Measurements from ENCODE around the gene WDFY4. TPM values are rescaled to one million over a fixed set of nuclear protein-coding genes. Genes with fewer than 3 reads are reported as not detected.

The WDFY4 gene
- total RNA-seq, 1 experiment from 2014 or later = 0.23 TPM

DNA sequence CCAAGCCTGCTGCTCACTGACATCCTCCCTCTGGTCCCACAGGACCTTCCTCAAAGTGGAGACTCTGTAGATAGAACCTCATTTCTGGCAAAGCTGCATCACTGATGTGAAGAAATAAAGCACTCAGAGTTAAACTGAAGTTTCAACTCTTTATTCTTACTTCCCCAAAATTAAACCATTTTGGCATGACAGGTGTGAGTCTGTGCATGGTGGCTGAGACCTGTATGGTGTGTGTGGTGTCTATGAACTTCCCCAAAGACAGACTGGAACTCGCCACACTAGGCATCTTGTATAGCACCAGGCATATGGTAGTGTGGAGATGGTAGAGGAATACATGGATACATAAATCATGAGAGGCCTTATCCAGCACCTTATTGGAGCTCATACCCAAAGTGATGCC lies 6.6 kb upstream of the WDFY4 start:
- no peak for DNase-seq (ENCODE audit: low read depth, low spot score)
- ATAC-seq = no peak
- H3K4me1 ChIP-seq (ENCODE audit: control insufficient read depth, insufficient read depth, low read length) = no peaks in the 10 kb centered on the region
- POLR2A ChIA-PET = no interaction called here
- H3K27me3 ChIP-seq (ENCODE audit: control insufficient read depth, insufficient read depth, low read length) = peaks cover 2% of the 10 kb centered on the region
- no peak overlapping the region for H3K4me3 ChIP-seq (ENCODE audit: low read depth in 2 of 2, low read length in 2 of 2)
- in situ Hi-C loops (cut with HindIII; ENCODE audit: low pct_unique_long_range_greater_than_20kb, low sequenced_read_pairs) = no loop called here
- H3K9me3 ChIP-seq (ENCODE audit: control insufficient read depth, insufficient read depth, low read depth, low read length) = peaks cover 6% of the 10 kb centered on the region; the same call in 1 of the 2 replicates
- TF ChIP-seq SIN3A (IDR thresholded peaks at IDR 0.05; ENCODE audit: borderline replicate concordance, insufficient read depth, low read depth, low read length) (no peak), TCF7L2 (IDR thresholded peaks at IDR 0.05; ENCODE audit: low read depth, low read length) (no peak), POLR2AphosphoS5 (IDR thresholded peaks at IDR 0.05; ENCODE audit: low read depth, low read length) (no peak)
- TF ChIP-seq, protein P1, sequence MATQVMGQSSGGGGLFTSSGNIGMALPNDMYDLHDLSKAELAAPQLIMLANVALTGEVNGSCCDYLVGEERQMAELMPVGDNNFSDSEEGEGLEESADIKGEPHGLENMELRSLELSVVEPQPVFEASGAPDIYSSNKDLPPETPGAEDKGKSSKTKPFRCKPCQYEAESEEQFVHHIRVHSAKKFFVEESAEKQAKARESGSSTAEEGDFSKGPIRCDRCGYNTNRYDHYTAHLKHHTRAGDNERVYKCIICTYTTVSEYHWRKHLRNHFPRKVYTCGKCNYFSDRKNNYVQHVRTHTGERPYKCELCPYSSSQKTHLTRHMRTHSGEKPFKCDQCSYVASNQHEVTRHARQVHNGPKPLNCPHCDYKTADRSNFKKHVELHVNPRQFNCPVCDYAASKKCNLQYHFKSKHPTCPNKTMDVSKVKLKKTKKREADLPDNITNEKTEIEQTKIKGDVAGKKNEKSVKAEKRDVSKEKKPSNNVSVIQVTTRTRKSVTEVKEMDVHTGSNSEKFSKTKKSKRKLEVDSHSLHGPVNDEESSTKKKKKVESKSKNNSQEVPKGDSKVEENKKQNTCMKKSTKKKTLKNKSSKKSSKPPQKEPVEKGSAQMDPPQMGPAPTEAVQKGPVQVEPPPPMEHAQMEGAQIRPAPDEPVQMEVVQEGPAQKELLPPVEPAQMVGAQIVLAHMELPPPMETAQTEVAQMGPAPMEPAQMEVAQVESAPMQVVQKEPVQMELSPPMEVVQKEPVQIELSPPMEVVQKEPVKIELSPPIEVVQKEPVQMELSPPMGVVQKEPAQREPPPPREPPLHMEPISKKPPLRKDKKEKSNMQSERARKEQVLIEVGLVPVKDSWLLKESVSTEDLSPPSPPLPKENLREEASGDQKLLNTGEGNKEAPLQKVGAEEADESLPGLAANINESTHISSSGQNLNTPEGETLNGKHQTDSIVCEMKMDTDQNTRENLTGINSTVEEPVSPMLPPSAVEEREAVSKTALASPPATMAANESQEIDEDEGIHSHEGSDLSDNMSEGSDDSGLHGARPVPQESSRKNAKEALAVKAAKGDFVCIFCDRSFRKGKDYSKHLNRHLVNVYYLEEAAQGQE (IDR thresholded peaks at IDR 0.05; ENCODE audit: insufficient read depth in 1 of 2, low read depth in 2 of 2, low read length in 1 of 2) = no peak
- TF ChIP-seq, protein P2, sequence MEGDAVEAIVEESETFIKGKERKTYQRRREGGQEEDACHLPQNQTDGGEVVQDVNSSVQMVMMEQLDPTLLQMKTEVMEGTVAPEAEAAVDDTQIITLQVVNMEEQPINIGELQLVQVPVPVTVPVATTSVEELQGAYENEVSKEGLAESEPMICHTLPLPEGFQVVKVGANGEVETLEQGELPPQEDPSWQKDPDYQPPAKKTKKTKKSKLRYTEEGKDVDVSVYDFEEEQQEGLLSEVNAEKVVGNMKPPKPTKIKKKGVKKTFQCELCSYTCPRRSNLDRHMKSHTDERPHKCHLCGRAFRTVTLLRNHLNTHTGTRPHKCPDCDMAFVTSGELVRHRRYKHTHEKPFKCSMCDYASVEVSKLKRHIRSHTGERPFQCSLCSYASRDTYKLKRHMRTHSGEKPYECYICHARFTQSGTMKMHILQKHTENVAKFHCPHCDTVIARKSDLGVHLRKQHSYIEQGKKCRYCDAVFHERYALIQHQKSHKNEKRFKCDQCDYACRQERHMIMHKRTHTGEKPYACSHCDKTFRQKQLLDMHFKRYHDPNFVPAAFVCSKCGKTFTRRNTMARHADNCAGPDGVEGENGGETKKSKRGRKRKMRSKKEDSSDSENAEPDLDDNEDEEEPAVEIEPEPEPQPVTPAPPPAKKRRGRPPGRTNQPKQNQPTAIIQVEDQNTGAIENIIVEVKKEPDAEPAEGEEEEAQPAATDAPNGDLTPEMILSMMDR (IDR thresholded peaks at IDR 0.05) = no peak
- H3K27ac ChIP-seq (ENCODE audit: low read length) = no peak overlapping the region
- intact Hi-C loops (cut with micrococcal nuclease; ENCODE audit: unreplicated experiment) = no loop called here
- no peaks in the 10 kb centered on the region for H3K36me3 ChIP-seq (ENCODE audit: control insufficient read depth, insufficient read depth, low read length)
- CTCF ChIA-PET = no interaction called here
- BruUV-seq (replicated peaks) = no TSS peak

DNA sequence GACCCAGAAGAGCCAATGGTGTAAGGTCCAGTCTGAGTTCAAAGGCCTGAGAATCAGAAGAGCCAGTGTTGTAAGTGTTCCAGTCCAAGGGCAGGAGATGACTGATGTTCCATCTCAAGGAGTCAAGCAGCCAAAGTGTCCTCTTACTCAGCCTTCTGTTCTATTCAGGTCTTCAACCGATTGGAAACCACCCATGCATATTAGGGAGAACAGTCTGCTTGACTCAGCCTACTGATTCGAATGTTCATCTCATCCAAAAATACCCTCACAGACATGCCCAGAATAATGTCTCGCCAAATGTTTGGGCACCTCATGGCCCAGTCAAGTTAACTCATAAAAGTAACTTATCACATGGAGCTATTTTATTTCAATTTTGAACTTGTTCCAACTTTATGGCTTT lies 2.9 kb upstream of the WDFY4 start:
- in situ Hi-C loops (cut with HindIII; ENCODE audit: low pct_unique_long_range_greater_than_20kb, low sequenced_read_pairs) = no loop called here
- TF ChIP-seq SIN3A (IDR thresholded peaks at IDR 0.05; ENCODE audit: borderline replicate concordance, insufficient read depth, low read depth, low read length) (no peak), TCF7L2 (IDR thresholded peaks at IDR 0.05; ENCODE audit: low read depth, low read length) (no peak), POLR2AphosphoS5 (IDR thresholded peaks at IDR 0.05; ENCODE audit: low read depth, low read length) (no peak)
- TF ChIP-seq, protein P2 (IDR thresholded peaks at IDR 0.05) = no peak
- Histone ChIP-seq H3K27me3 (ENCODE audit: control insufficient read depth, insufficient read depth, low read length) (peaks cover 2% of the 10 kb centered on the region), H3K9me3 (ENCODE audit: control insufficient read depth, insufficient read depth, low read depth, low read length) (peaks cover 6% of the 10 kb centered on the region; the same call in 1 of the 2 replicates), H3K27ac (ENCODE audit: low read length) (no peak overlapping the region), H3K36me3 (ENCODE audit: control insufficient read depth, insufficient read depth, low read length) (no peaks in the 10 kb centered on the region), H3K4me1 (ENCODE audit: control insufficient read depth, insufficient read depth, low read length) (no peaks in the 10 kb centered on the region), H3K4me3 (ENCODE audit: low read depth in 2 of 2, low read length in 2 of 2) (no peak overlapping the region)
- DNase-seq (ENCODE audit: low read depth, low spot score) (no peak), ATAC-seq (no peak)
- ChIA-PET POLR2A (no interaction called here), CTCF (no interaction called here)
- BruUV-seq (replicated peaks) = no TSS peak
- intact Hi-C loops (cut with micrococcal nuclease; ENCODE audit: unreplicated experiment) = no loop called here
